Activated CD4-positive, alpha-beta T cell treated with anti-CD3 and anti-CD28 coated beads, Interleukin-2, Interleukin-6, amounts not matched to agents 100 ng/mL and 50 ng/mL, durations not matched to agents 16 hours and 8 hours (primary cell): ENCODE measurements around the gene MRPS2.
A peak's percentile ranks its signal among the peaks of the same experiment; 100 is the strongest.
"Not testable (repeated sequence)": the region's sequence is repeated elsewhere in the genome, so short reads cannot be mapped to it uniquely, and the experiment has no call there.

ENCODE experiments used
- DNase-seq: peaks from one replicate; pipeline ENCODE4 v3.0.0-alpha.2; 2020

MRPS2 gene

DNA sequence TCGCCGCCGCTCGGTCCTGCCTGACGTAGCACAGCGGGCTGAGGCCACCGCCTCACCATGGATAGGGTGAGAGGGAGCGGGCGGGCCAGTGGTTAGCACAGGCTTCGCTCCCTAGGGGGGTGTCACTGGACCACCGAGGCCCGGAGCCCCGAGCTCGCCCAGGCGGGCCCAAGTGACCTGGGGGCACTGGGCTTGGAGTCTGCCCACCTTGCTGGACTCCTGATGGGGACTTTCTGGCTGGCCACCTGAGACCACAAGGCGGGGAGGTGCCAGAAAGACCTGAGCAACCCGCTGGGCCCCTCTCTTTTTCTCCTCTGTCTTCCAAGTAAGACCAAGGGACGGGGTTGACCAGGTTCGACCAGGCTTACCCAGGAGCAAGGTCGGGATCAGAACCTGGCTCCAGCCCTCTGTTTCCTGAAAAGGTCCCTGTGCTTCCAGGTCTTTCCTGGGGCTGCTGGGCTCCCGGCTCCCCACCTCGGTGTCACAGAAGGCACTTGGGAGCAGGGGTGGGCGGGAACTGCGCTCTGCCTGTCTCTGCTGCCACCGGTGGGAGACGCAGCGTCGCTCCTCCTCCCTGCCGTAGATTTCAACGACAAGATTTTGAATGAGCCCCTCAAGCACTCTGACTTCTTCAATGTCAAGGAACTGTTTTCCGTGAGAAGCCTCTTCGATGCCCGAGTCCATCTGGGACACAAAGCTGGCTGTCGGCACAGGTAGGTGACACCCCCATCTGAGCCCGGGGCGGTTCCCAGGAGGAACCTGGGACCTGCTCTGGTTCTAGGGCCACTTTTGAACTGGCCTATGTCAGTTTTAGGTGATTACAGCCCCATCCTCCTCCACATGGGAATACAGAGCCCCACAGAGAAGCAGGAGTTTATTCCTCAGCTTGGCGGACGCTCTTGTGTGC is 1.0 kb downstream of the MRPS2 start:
- peak; percentile 82 for DNase-seq

DNA sequence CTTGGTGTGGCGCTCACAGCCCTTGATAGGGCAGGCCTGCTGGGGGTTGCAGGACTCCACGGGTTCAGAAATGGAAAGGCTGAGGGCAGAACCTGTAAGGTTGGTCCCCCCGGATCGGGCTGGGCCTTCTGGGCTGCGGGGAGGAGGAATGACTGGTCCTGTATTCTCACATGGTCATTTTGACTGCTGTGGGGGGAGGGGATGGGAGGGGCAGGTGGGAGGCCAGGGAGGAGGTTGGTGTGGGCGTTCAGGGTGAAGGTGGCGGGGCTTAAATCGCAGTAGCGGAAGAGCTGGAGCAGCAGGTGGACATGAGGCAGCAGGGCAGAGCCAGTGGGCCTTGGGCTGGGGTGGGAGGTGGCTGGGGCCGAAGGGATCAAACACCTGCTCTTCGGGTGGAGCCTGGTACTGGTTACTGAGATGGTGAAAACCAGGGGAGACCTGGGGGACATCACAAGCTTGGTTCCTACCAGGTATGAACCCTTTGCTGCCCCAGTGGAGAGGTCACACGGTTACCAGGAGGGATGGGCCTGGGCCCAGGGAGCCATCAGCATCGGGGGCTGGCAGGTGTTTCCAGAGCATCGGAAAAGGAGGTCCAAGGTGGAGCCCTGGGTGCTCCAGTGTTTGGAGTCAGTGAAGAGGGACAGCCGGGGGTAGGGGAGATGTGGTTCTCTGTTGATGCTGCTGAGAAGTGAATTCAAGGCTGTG is 1.8 kb downstream of the MRPS2 start:
- no peak for DNase-seq

DNA sequence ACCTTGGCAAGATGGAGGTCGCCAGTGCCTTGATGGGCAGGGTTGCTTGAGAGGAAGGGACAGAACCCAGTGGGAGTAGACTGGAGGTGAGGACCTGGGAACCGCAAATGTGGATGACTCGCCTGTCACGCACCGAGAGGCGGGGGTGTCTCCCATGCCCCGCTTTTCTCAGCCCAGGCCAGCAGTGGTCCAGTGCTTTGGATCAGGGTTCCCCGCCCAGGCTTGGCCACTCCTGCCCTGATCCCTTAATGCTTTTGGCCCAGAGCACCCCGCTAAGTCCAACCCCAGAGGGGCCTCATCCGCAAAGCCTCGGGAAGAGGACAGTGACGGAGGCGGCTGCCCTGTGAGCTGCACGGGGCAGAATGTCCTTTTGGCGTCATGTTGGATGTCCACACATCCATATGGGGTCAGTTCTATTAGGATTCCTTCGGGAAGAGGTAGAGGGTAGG is 2.4 kb downstream of the MRPS2 start:
- DNase-seq: no peak

DNA sequence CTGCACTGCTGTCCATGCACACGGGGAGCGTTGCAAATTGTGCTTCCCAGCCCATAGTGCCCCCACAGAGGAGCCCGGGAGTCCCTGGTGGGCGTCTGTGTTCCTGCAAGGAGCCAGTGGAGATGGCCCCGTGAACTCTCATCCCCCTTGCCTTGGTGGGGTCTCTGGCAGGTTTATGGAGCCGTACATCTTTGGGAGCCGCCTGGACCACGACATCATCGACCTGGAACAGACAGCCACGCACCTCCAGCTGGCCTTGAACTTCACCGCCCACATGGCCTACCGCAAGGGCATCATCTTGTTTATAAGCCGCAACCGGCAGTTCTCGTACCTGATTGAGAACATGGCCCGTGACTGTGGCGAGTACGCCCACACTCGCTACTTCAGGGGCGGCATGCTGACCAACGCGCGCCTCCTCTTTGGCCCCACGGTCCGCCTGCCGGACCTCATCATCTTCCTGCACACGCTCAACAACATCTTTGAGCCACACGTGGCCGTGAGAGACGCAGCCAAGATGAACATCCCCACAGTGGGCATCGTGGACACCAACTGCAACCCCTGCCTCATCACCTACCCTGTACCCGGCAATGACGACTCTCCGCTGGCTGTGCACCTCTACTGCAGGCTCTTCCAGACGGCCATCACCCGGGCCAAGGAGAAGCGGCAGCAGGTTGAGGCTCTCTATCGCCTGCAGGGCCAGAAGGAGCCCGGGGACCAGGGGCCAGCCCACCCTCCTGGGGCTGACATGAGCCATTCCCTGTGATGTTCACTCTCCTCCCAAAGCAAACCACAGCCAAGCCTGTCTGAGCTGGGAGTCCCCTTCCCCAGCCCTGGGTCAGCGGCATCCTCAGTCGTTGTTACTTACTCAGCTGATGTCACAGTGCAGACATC is 3.1 kb downstream of the MRPS2 start:
- no peak for DNase-seq

DNA sequence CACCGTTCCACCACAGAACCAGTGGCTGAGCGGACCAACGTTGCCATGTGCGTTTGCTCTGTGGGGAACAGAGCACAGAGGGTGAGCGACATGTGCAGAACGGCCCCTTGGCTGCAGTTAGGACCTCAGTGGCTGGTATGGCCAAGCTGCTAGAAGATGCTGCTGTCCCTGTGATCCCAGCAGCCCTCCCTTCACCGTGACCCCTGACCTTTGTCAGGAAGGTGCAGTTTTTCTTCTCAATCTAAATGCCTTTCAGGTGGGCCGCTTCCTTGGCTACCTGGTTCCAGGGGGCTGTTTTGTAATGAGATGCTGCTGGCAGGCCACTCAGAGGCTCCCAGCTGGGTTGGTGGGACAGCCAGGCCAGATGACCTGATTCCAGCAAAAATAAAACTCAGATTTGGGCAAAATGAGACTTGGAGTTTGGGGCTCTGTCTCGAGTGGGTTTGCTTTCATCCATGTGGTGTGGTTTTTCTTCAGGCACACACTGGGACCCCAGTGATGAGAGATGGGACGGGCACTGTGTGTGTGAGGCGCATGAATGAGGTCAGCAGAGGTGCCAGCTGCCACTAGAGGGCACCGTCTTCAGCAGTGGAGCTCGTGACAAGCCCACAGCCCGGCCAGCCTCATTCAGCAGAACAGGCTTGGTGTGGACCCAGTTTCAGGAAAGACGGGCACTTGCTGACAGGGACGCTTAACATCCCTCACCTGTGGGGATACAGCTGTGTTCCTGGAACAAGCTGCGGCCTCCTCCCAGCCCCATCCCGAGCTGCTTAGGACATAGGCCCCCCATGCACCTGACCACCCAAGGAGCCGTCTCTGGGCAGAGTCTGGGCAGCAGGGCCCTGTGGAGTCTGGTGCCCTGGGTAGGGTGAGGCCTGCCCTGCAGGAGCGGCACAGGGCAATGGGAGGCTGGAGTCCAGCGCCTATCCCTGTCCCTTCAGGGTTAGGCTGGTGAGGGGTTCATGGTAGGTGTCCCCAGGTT is 4.1 kb downstream of the MRPS2 start:
- DNase-seq: peak; percentile 71

DNA sequence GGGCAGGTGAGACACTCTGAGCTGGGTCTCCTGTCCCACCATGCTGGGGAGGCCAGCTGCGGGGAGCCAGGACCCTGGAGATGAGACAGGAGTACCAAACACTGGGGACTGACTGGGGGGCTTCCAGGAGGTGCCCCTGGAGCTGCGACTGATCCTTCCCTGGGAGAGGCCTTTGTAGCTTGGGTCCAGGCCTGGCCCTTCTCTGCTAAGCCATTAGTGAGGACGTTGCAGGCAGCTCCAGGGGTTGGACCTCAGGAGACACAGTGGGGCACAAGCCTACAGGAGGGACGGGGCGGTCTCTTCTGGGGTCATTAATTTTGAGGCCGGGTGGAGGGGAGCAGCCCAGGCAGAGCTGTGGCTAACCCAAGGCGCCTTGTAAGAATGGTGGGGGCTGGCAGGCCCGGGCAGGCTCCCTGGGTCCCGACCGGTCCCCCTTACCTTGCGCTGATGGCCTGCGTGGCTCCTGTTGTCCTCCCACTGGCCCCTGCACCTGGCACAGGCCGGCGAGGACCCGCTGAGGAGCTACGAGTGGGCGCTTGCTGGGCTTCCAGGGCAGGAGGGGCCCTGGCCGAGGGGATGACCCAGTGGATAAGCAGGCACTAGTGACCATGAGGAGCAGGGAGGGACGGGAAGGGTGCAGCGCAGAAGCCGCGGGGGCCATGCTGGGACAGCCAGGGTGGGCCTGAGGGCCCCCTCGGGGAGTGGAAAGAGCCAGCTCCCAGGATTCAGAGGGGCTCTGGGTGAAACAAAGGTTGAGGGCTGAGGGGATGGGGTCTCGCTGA is 5.1 kb downstream of the MRPS2 start:
- no peak for DNase-seq

DNA sequence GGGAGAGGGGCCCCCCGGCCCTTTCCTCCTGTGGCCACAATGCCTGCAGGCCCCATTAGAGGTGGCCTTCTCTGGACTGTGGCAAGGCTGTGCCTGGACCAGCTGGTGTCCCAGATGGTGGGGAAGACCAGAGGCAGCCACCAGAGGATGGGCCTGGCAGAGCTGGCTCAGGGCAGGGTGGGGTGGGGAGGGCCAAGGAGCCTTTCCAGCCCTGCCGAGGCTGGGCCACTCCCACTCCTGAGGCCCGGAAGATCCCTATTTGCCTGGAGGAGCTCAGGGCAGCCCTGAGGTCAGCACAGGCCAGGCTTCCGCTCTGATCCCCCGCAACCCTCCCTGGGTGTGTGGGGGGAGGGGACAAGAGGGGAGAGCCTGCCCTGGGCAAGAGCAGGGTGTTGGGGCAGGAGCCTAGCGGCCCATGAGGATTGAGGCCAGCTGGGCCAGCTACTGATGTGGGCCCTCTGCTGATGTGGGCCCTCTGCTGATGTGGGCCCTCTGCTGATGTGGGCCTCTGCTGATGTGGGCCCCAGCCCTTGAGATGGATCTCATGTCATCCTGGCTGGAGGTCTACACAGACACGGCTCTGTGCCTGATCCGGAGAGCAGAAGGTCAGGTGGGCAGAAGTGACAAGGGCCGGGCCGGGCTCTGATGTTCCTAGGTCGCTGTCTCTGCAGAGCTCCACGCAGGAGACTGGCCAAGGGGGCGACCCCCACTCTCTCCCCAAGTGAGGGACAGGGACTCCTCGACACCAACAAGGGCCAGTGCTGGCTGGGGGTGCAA is 6.0 kb downstream of the MRPS2 start:
- no peak for DNase-seq

DNA sequence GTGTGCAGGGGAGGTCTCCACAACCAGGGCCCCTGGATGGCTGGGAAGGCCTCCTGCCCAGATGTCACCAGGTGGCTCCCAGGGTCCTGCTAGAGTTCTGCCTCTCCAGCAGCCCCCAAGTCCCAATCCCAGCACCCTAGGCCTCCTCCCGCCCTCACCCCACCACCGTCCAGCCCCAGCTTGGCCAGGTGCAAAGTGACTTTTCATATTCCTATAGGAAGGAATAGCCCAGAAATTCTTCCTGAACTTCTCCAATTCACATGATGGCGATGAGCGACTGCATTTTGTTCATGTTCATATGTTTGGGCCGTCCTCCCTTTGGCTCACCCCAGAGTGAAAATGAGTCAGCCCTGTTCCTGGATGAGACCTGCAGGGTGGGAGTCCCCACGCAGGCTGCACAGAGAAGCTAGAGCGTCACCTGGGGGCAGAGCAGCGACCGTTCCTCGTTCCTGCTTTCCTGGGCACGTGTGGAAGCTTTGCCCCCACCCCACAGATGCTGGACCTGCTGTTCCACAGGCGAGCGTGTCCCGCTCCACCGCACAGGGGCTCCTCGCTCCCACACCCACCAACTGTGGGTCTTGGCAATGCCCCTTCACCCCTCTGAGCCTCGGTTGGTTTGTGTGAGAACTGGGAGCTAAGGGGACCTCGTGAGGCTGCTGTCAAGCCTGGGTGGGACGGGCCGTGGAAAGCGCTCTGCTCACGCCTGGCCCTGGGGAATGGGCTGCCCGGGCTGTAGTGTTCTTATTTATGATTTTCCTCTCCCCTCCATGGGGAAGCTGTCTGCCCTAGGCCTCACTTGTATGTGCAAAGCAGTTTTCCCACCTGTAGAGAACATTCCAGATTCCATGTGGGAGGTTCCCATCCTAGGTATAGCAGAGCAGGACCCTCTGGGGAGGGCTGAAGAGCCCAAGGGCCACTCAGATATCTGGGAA is 6.9 kb downstream of the MRPS2 start:
- DNase-seq: no peak

DNA sequence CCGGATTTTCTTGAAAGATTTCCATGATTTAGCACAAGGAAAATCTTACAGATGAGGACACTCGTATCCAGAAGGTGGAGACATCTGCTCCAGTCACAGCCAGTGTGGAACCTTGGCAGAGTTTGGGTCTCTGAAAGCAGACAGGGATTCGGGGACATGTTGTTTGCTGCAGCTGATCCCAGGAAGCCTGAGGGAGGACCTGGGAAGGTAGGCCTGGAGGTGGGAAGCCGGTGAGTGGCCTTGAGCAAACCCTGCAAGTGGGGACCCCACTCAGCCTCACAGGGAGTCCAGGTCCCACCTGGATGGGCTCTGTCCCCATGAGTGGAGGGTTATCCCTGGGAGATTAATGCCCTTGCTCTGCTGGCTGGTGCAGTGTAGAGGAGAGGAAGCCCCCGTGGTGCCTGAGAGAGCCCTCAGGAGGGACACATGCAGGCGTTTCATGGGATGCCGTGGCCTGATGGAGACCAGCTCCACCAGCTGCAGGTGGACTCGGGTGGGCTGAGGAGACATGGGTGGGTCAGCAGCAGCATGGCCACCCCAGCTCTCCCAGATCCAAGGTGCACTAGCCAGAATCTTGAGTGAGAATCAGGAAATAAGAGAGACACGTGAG is 7.8 kb downstream of the MRPS2 start:
- no peak for DNase-seq

DNA sequence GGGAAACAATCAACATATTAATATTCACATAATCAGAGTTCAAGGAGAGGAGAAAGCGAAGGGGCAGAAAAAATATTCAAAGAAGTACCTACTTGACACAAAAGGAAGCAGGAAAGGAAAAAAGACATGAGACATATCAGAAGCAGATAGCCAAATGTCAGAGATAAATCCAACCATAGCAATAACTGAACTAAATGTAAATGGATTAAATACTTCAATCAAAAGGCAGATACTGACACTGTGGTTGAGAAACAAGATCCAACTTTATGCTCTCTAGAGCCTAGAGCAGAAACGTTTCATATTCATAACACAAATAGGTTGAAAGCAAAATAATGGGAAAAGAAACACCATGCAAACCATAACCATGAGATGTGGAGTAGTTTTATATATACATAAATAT is 9.0 kb downstream of the MRPS2 start:
- no peak for DNase-seq

DNA sequence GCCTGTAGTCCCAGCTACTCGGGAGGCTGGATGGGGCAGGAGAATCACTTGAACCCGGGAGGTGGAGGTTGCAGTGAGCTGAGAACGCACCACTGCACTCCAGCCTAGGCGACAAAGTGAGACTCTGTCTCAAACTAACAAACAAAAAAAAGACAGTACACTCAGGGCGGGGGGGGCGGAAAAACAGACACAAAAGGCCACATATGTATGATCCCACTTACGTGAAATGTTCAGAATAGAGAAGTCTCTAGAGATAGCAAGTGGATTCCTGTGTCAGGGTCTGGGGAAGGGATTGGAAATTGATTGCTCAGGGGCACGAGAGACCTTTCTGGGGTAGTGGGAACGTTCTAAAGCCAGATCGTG is 11.7 kb downstream of the MRPS2 start:
- DNase-seq: no peak

DNA sequence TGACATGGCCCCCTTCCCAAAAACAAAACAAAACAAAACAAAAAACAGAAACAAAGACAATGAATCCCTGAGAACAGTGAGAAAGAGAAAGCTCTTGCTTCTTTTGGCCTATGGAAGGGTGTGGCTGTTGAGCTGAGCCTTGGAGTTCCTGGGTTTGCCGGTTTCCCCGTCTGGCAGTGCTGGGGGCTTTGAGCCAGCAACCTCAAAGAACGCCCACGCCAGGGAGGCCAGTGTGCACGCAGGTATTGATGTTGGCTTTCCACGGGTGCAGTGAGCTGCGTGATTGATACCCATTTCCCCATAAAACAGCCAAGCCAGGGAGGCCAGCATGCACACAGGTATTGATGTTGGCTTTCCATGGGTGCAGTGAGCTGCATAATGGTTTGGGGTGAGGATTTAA is 12.4 kb downstream of the MRPS2 start:
- no peak for DNase-seq

DNA sequence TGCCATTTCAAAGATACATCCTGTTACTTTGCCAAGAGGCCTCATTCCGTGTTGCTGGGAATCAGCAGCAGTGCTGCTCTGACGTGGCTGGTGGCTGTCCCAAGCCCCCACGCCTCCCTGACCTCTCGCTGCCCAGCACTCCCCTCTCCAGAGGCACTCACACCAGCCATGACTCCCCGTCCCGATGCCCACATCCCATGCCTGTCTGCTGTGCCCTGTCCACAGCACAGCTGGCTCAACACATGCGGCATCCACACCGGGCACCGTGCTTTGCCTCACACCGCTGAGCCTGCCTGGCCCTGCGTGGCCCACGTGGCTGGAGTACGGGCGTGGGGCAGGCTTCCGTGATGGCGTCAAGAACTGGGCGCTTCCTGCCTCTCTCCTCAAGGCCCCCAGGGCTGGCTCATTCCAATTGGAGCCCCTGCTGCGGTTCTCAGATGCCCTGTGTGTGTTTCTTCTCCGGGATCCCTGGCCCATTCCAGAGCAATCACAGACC is 12.9 kb downstream of the MRPS2 start:
- no peak for DNase-seq

DNA sequence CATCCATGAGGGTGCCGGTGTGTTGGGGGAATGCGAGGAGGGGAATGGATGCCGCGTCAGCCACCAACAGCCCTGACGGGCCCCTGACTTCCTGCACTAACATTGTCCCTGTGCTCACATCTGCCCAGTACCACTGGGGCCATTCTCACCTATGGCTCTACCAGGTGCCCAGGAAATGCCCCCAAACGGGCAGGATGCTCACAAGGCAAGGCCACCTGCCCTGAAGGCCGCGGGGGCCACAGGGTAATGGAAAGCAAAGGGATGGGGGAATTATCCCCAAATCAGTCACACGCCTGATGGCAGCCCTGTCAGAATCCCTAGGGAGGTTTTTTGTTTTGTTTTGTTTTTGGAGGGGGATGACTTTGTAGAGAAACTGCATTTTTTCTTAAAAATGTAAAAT is 13.4 kb downstream of the MRPS2 start:
- not testable (repeated sequence) for DNase-seq

DNA sequence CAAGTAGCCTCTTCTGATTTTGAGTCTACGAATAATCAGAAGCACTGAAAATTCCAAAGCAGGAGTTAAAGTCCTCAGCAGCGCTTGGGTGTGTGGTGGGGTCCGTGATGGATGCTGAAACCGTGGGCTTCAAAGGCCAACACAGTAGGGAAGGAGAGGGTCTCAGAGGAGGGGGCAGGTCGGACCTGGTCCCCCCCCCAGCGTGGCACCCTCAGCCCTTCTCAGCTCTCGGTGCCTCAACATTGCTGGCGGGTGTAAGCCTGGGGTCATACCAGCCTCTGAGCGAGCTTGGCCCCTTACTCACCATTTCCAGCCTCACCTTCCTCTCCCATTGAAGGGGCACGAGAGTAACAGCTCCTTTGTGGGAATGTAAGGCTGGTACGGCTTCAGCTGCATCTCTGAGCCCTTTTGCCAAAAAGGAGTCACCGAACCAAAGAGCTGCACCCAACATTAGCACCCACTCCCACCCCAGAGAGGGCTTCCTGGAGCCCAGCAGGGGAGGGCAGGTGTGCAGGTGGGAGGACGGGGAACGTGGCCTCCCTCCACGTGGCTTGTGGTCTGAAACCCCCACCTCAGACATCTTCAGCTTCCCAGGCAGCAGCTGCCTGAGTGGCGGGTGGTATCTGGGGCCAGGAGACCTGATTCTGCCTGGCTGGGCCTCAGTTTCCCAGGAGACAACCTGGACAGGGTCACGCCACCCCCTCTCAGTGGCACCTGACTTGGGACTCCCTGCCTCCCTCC is 14.0 kb downstream of the MRPS2 start:
- no peak for DNase-seq

DNA sequence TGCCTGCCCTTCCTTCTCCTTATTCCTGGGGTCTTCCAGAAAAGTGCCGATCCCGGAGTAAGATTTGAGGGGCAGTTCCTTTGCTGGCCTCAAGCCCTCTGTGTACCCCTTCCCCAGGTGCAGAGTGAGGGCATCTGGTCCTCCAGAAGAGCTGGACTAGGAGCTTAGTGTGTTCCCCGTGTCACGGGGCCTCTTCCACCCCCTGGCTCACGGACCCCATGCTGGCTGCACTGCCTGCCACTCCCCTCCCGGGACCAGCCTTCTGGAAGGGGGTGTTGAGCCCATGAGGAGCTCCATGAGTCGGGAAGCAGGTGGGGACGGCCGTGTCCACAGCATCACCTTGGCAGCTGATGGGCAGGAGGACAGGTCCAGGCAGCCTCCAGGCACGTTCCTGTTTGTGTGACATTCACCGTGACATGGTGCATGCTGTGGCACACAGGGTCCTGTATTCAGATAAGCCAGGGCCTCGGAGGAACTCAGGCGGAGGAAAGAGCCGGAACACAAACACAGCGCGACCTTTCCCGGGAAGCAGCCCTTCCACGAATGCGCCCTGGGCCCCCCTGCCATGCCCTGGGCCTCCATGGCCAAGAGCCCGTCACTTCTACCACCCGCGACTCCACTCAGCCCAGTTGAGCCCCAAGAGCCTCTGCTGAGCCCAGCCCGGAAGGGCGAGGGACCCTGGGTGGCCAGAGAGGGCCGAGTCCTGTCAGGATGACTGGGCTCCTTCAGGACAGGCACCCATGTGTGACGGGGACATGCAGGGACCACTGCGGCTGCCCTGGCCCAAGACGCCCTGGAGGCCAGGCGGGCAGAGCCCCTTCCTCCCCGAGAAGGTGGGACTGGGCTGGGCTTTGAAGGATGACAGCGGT is 14.8 kb downstream of the MRPS2 start:
- no peak for DNase-seq
